Activated T-cell treated with anti-CD3 and anti-CD28 coated beads, Interleukin-2, amount 50 U/mL, for 24 hours (primary cell): ENCODE measurements around the gene TPSB2.
"Not testable (repeated sequence)": the region's sequence is repeated elsewhere in the genome, so short reads cannot be mapped to it uniquely, and the experiment has no call there.

Experiments used
- DNase-seq: peaks from one replicate; pipeline ENCODE4 v3.0.0-alpha.2; 2020
- H3K27ac Mint-ChIP-seq: 2 replicates; pipeline ENCODE4 v1.8.0; 2020; ENCODE audit warnings: mild to moderate bottlenecking, mixed read lengths
- H3K27me3 Mint-ChIP-seq: 2 replicates; pipeline ENCODE4 v1.8.0; 2020; ENCODE audit warnings: mixed read lengths
- H3K36me3 Mint-ChIP-seq: 2 replicates; pipeline ENCODE4 v1.8.0; 2020; ENCODE audit warnings: low read depth, mixed read lengths
- H3K4me1 Mint-ChIP-seq: 2 replicates; pipeline ENCODE4 v1.8.0; 2020; ENCODE audit warnings: low read depth, mixed read lengths
- H3K4me3 Mint-ChIP-seq: 2 replicates; pipeline ENCODE4 v1.8.0; 2020; ENCODE audit warnings: mild to moderate bottlenecking, moderate library complexity, mixed read lengths
- H3K9me3 Mint-ChIP-seq: 2 replicates; pipeline ENCODE4 v1.8.0; 2020; ENCODE audit warnings: mixed read lengths

The TPSB2 gene

DNA sequence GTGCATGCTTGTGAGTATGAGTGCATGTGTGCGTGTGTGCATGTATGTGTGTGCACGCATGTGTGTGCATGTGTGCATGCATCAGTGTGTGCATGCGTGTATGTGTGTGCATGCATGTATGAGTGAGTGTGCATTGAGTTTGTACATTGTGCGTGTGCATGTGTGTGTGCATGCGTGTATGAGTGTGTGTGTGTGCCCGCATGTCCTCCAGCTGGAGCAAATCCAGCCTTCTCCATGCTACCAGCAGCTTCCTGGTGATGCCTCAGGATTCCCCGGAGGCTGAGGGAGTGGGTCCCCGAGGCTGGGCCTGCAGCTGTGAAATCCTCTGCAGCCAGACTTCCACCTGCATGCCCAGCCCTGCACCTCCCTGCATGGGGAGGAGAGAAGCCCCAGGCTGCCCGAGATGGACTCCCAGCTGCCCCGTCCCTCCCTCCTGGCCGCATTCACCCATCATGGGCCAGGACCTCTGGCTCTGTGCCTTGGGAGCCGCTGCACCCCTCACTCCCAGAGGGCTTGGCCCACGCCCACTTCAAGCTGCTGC, 35.2 kb upstream of the TPSB2 start:
- no peak for DNase-seq
- Mint-ChIP-seq H3K27me3 (peaks cover 19% of the 10 kb centered on the region), H3K36me3 (no peaks in the 10 kb centered on the region), H3K4me3 (no peak overlapping the region), H3K4me1 (no peaks in the 10 kb centered on the region), H3K27ac (no peak overlapping the region), H3K9me3 (peaks cover 4% of the 10 kb centered on the region)

DNA sequence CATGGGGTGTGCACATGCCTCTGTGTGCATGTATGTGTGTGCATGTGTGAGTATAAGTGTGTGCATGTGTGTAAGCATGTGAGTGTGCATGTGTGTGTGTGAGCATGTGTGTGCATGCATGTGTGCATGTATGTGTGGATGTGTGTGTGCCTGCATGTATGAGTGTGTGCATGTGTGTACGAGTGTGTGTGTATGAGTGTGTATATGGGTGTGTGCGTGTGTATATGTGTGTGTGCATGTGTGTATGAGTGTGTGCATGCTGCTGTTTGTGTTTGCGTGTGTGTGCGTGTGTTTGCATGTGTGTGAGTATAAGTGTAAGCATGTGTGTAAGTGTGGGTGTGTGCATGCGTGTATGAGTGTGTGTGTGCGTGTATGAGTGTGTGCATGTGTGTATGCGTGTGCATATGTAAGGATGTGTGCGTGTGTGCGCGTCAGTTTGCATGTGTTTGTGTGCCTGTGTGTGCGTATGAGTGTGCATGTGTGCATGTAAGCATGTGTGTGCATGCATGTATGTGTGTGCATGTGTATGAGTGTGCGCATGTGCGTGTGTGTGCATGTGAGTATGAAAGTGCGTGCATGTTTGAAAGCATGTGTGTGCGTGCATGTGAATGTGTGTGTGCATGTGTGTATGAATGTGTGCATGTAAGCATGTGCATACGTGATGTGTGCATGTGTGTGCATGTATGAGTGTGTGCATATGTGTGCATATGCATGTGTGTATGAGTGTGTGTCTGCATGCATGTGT, 34.5 kb upstream of the TPSB2 start:
- Mint-ChIP-seq H3K4me3 (no peak overlapping the region), H3K36me3 (no peaks in the 10 kb centered on the region), H3K9me3 (peaks cover 4% of the 10 kb centered on the region), H3K4me1 (no peaks in the 10 kb centered on the region), H3K27me3 (peaks cover 25% of the 10 kb centered on the region), H3K27ac (no peak overlapping the region)
- DNase-seq: no peak

DNA sequence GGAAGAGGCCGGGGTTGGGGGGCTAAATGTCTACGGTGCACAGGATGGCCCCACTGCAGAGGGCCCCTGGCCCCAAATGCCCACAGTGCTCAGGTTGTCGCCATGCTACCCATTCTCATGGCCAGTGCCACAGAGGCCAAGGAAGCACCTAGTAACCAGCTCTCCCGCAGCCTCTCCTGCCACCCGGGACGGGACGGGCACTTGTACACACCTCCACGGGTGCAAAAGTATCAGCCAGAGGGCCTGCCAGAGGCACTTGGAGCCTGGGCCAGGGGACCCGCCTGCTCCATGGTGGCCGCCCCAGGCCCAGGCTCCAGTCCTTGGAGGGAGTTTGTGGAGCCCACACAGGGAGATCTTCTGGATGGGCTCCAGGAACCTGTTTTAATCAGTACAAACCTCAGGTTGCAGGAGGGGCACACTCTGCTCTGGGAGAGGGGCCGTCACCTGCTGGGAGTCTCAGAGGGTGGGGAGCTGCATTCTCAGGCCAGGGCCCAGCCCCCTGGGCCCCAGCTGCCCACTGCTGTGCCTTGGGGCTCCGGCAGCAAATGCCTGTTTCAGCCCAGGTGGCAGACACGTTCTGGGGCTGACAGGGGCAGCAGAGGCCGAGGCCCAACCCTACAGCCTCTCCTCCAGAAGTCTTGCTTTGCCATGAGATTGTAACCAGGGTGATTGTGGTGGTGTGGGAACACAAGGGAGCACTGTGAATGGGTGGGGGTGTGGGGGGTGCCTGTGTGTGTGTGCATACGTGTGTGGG, 33.8 kb upstream of the TPSB2 start:
- no peak for DNase-seq
- H3K4me1 Mint-ChIP-seq: peaks cover 5% of the 10 kb centered on the region
- no peak overlapping the region for H3K4me3 Mint-ChIP-seq
- no peak overlapping the region for H3K27ac Mint-ChIP-seq
- no peaks in the 10 kb centered on the region for H3K36me3 Mint-ChIP-seq
- H3K27me3 Mint-ChIP-seq: peaks cover 30% of the 10 kb centered on the region
- peaks cover 4% of the 10 kb centered on the region for H3K9me3 Mint-ChIP-seq

DNA sequence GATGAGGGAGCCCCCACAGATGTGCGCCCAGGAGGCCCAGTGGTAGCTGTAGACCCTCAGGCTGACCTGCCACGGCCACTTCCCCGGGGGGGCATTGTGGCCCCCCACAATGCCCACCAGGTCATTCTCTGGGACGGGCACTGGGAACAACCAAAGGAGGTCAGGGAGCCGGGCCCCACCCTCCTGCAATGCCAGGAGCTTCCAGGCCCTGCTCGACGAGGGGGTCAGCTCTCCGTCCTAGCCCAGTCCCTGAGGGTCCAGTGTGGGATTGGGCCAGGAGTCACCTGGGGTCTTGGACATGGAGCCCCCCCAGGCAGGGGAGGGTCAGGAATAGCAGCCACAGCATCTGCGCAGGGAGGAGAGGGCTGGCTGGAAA, 32.9 kb upstream of the TPSB2 start:
- H3K9me3 Mint-ChIP-seq: peaks cover 4% of the 10 kb centered on the region
- peaks cover 5% of the 10 kb centered on the region for H3K4me1 Mint-ChIP-seq
- H3K27ac Mint-ChIP-seq: no peak overlapping the region
- no peaks in the 10 kb centered on the region for H3K36me3 Mint-ChIP-seq
- H3K27me3 Mint-ChIP-seq: peaks cover 31% of the 10 kb centered on the region
- no peak overlapping the region for H3K4me3 Mint-ChIP-seq
- DNase-seq: no peak

DNA sequence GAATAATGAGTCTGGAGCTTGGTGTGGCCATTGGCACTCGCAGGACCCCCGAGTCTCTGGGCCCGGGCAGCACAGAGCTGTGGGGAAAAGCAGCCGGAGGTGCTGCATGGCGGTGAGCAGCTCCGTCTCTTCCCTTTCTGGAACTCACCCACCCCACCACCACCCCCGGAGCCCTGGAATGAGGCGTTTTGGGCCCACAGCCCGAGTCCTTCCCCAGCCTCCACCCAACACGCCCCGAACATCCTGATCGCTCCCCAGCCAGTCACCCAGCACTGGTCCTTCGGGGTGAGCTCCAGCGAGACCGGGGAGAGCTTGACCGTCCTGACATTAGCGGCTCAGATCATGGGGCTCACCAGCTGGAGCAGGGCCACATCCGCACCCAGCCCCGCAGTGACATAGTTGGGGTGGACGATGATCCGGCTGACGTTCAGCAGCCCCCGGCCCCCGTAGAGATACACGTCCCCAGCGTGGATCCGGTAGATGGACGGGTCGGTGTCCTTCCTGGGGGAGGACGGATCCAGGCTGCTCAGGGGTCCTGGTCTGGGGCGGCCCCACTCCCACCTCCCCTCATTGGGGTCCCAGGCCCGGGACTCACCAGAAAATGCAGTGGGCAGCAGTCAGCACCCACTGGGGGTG, 32.3 kb upstream of the TPSB2 start:
- peaks cover 5% of the 10 kb centered on the region for H3K4me1 Mint-ChIP-seq
- DNase-seq: no peak
- no peak overlapping the region for H3K27ac Mint-ChIP-seq
- no peak overlapping the region for H3K4me3 Mint-ChIP-seq
- no peaks in the 10 kb centered on the region for H3K36me3 Mint-ChIP-seq
- peaks cover 31% of the 10 kb centered on the region for H3K27me3 Mint-ChIP-seq
- H3K9me3 Mint-ChIP-seq: peaks cover 4% of the 10 kb centered on the region

DNA sequence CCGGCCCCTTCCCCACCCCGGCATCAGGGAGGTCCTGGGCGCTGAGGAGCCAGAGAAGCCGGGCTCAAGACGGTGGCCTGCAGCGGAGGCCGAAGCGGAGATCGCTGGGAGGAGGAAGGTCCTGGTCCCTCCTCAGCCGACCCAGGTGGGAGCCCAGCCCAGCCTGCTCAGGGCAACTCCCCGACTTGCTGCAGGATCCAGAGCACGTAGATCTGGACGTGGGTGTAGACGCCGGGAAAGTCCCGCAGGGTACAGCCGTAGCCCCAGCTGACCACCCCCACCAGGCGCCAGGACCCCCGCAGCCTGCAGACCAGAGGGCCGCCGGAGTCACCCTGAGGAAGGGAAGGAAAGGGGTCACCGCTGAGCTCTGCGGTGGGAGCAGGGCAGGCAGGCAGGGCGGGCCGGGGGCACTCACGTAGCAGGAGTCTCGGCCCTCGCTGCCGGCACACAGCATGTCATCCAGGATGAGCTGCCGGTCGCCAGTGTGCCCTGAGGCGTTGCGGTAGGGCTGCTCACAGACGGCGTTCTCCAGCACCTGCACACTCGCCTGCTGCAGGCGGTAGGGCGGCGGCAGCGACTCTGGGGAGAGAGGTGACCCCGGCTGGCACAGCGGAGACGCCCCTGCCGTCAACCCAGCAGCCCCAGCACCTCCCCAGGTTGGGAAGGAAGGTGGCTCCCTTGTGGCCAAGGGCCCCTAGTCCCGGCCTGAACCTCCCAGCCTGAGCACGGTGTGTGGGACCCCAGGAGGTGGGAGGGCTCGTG, 31.3 kb upstream of the TPSB2 start:
- no peak overlapping the region for H3K27ac Mint-ChIP-seq
- no peaks in the 10 kb centered on the region for H3K36me3 Mint-ChIP-seq
- no peak for DNase-seq
- peaks cover 35% of the 10 kb centered on the region for H3K27me3 Mint-ChIP-seq
- peaks cover 5% of the 10 kb centered on the region for H3K4me1 Mint-ChIP-seq
- H3K4me3 Mint-ChIP-seq: no peak overlapping the region
- peaks cover 4% of the 10 kb centered on the region for H3K9me3 Mint-ChIP-seq

DNA sequence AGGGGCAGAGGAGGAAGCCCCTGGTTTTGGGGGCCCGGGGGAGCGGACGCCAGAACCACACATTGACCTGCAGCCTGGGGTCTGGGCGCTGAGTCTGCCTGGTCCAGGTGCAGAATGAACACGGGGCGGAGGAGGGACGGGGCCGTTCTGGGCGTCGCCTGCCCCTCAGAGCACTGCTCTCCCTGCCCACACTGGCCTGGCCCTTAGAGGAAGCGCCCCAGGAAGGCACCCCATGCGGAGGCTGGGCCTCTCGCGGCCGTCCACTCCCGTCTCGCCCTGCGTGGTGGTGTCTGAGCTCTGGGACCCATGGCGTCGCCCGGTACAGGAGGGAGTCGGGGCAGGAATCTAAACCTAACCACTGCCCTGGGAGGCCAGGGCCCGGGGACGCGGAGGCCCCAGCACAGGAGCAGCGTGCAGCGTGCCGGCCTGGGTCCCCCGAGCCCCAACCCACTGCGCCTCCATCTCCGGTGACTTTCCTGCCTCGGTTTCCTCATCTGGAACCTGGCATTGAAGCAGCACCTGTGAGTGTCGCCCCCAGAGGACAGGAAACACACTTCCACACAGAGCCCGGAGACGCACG, 30.2 kb upstream of the TPSB2 start:
- H3K27me3 Mint-ChIP-seq: peaks cover 35% of the 10 kb centered on the region
- DNase-seq: no peak
- no peaks in the 10 kb centered on the region for H3K36me3 Mint-ChIP-seq
- no peak overlapping the region for H3K4me3 Mint-ChIP-seq
- no peak overlapping the region for H3K27ac Mint-ChIP-seq
- H3K9me3 Mint-ChIP-seq: peaks cover 4% of the 10 kb centered on the region
- peaks cover 5% of the 10 kb centered on the region for H3K4me1 Mint-ChIP-seq

DNA sequence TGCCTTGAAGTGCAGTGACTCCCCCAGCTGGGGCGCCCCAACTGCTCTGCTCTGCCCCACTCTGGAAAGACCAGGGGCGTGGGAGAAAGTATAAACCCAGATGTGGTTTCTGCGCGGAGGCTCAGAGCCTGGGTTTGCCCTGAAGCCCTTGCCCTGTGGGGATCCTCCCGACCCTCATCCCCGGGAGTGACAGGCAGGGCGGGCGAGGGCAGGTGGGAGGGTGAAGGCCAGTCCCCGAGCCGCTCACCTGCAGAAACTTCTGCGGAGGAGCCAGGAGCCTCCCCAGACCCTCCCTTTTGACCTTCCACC, 29.7 kb upstream of the TPSB2 start:
- Mint-ChIP-seq H3K9me3 (peaks cover 4% of the 10 kb centered on the region), H3K27me3 (peaks cover 35% of the 10 kb centered on the region), H3K36me3 (no peaks in the 10 kb centered on the region), H3K27ac (no peak overlapping the region), H3K4me1 (peaks cover 5% of the 10 kb centered on the region), H3K4me3 (no peak overlapping the region)
- DNase-seq: no peak

DNA sequence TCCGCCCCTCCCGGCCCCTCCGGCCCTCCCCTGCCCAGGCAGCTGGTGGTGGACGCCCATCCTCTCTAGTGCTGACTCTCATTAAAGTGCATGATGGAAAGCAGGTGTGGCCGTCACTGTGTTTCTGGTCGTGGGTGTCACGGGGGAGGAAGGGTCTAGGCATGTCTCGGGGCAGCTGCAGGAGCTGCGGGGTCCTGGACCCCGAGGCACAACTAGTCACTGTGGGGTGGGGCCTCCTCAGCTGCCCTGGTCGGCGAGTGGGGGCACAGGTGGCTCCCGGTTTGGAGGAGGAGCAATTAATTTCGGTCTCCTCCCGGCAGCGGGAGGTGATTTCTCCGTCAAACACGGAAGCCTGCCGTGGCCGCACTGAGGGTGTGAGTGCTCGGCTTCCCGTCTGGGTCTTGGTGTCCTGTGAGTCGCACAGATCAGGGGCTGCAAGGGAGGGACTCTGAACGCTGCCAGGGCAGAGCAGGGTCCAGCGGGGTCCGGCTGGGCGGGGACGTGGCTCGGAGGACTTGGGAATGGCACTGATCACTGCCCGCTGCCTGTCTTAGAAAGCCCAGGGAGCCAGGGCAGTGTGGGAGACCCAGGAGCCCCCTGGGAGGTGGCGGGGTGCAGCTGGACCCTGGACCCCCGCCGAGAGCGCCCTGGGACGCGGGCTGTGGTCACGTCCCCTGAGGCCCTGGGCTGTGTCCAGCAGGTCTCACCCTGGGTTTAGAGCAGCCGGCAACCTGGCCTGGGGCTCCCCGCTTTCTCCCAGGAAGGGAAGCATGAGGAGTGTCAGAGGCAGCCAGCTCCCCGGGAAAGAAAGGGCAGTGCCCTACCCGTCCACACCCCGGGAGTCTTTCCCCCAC, 29.1 kb upstream of the TPSB2 start:
- peaks cover 5% of the 10 kb centered on the region for H3K4me1 Mint-ChIP-seq
- H3K27me3 Mint-ChIP-seq: peaks cover 35% of the 10 kb centered on the region
- peaks cover under 1% of the 10 kb centered on the region for H3K9me3 Mint-ChIP-seq
- no peaks in the 10 kb centered on the region for H3K36me3 Mint-ChIP-seq
- no peak overlapping the region for H3K27ac Mint-ChIP-seq
- DNase-seq: no peak
- no peak overlapping the region for H3K4me3 Mint-ChIP-seq

DNA sequence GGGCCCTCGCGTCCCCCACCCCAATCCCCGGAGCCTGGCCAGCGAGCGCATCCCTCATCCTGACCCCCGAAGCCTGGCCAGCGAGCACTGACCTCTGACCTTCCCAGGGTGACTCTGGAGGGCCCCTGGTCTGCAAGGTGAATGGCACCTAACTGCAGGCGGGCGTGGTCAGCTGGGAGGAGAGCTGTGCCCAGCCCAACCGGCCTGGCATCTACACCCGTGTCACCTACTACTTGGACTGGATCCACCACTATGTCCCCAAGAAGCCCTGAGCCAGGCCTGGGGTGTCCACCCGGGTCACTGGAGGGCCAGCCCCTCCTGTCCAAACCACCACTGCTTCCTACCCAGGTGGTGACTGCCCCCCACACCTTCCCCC, 28.2 kb upstream of the TPSB2 start:
- H3K27ac Mint-ChIP-seq: no peak overlapping the region
- H3K27me3 Mint-ChIP-seq: peaks cover 35% of the 10 kb centered on the region
- DNase-seq: no peak
- no peaks in the 10 kb centered on the region for H3K36me3 Mint-ChIP-seq
- peaks cover 5% of the 10 kb centered on the region for H3K4me1 Mint-ChIP-seq
- no peak overlapping the region for H3K4me3 Mint-ChIP-seq
- H3K9me3 Mint-ChIP-seq: no peaks in the 10 kb centered on the region

DNA sequence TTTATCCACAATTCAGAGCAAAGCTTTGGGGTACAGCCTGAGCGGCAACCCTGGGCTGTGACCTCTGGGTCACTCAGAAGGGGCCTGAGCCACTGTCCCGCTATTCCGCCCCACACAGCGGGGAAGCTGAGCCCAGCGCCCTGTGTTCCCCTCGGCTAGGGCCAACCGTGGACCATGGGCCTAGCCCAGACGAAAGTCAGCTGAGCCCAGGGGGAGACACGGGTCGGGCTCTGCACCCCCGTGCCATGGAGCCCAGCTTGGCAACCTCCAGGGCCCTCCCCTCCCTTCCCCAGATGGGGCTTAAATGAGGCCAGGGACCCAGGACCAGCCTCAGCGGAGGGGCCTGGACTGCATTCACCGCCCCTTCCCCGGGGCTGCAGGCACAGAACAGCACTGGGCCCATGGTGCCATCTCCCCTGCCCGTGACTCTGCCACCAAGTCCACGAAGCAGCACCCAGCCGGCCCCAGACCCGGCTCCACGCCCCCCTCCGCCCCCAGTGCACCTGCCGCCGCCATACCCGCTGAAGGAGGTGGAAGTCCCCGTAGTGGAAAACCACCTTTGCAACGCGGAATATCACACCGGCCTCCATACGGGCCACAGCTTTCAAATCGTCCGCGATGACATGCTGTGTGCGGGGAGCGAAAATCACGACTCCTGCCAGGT, 27.7 kb upstream of the TPSB2 start:
- H3K27ac Mint-ChIP-seq: no peak overlapping the region
- H3K36me3 Mint-ChIP-seq: no peaks in the 10 kb centered on the region
- no peaks in the 10 kb centered on the region for H3K9me3 Mint-ChIP-seq
- no peak for DNase-seq
- no peak overlapping the region for H3K4me3 Mint-ChIP-seq
- peaks cover 5% of the 10 kb centered on the region for H3K4me1 Mint-ChIP-seq
- H3K27me3 Mint-ChIP-seq: peaks cover 35% of the 10 kb centered on the region

DNA sequence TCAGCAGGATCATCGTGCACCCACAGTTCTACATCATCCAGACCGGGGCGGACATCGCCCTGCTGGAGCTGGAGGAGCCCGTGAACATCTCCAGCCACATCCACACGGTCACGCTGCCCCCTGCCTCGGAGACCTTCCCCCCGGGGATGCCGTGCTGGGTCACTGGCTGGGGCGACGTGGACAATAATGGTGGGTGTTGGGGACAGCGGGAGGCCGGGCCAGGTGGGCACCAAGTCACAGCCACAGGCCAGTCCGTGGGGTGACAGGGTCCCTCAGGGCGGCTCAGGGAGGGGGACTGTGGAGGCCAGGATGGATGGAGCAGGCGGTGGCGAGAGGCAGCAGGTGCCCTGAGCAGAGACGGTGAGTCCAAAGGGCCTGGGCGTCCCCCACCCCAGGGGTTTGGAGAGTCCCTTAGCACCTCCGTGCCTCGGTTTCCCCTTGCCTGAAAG, 26.9 kb upstream of the TPSB2 start:
- Mint-ChIP-seq H3K4me1 (peaks cover 5% of the 10 kb centered on the region), H3K27ac (no peak overlapping the region), H3K36me3 (no peaks in the 10 kb centered on the region), H3K27me3 (peaks cover 29% of the 10 kb centered on the region), H3K4me3 (no peak overlapping the region), H3K9me3 (no peaks in the 10 kb centered on the region)
- no peak for DNase-seq

DNA sequence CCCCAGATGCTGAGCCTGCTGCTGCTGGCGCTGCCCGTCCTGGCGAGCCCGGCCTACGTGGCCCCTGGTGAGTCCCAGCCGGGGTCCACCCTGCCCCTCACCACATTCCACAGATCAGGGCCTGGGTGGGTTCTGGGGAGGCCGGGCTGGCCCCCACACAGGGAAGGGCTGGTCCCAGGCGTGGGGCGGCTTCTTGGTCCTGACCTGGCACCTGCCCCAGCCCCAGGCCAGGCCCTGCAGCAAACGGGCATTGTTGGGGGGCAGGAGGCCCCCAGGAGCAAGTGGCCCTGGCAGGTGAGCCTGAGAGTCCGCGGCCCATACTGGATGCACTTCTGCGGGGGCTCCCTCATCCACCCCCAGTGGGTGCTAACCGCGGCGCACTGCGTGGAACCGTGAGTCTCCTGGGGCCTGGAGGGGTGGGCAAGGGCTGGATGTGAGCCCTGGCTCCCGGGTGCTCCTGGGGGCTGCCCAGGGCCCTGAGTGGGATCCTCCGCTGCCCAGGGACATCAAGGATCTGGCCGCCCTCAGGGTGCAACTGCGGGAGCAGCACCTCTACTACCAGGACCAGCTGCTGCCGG, 26.4 kb upstream of the TPSB2 start:
- not testable (repeated sequence) for H3K4me3 Mint-ChIP-seq, H3K9me3 Mint-ChIP-seq, H3K36me3 Mint-ChIP-seq, DNase-seq, H3K27ac Mint-ChIP-seq, H3K4me1 Mint-ChIP-seq
- peaks cover 25% of the 10 kb centered on the region for H3K27me3 Mint-ChIP-seq
